ELF-1 (cell line): Measurements from ENCODE around the gene PPP1R26.
"Not testable (repeated sequence)": the region's sequence is repeated elsewhere in the genome, so short reads cannot be mapped to it uniquely, and the experiment has no call there.

ENCODE experiments used
- DNase-seq: peaks from one replicate; pipeline ENCODE4 v3.0.0-alpha.2; 2016; ENCODE audit warnings: low read depth, low spot score

The PPP1R26 gene

GRCh38 chr9:135458478-135458877, 21.1 kb upstream of the PPP1R26 start:
- not testable (repeated sequence) for DNase-seq

GRCh38 chr9:135461936-135462335, 17.6 kb upstream of the PPP1R26 start:
- no peak for DNase-seq

GRCh38 chr9:135463140-135463539, 16.4 kb upstream of the PPP1R26 start:
- no peak for DNase-seq

- DNase-seq, result no peak
Measured at GRCh38 chr9:135464181-135464580, 15.4 kb upstream of the PPP1R26 start.

- peak; percentile 44 for DNase-seq
Measured at GRCh38 chr9:135468854-135469521, 10.6 kb upstream of the PPP1R26 start.

GRCh38 chr9:135471791-135472640, 7.6 kb upstream of the PPP1R26 start:
- peak; percentile 69 for DNase-seq

- DNase-seq, result no peak
Measured at GRCh38 chr9:135473972-135474543, 5.5 kb upstream of the PPP1R26 start.

- peak; percentile 63 for DNase-seq
Measured at GRCh38 chr9:135474915-135475314, 4.7 kb upstream of the PPP1R26 start.

GRCh38 chr9:135476561-135477355, 2.8 kb upstream of the PPP1R26 start:
- no peak for DNase-seq

GRCh38 chr9:135478191-135478590, 1.4 kb upstream of the PPP1R26 start:
- DNase-seq, result no peak

- DNase-seq, result peak; percentile 53
Measured at GRCh38 chr9:135478829-135479468, 633 bp upstream of the PPP1R26 start.

GRCh38 chr9:135480071-135480939, 723 bp downstream of the PPP1R26 start:
- DNase-seq, result peak; percentile 72

GRCh38 chr9:135480940-135481310, 1.3 kb downstream of the PPP1R26 start:
- no peak for DNase-seq

- DNase-seq, result no peak
Measured at GRCh38 chr9:135482015-135482754, 2.6 kb downstream of the PPP1R26 start.

GRCh38 chr9:135484460-135485277, 5.1 kb downstream of the PPP1R26 start:
- no peak for DNase-seq

- no peak for DNase-seq
Measured at GRCh38 chr9:135485385-135485784, 5.8 kb downstream of the PPP1R26 start.

GRCh38 chr9:135485832-135486231, 6.2 kb downstream of the PPP1R26 start:
- no peak for DNase-seq

GRCh38 chr9:135486267-135487065, 6.9 kb downstream of the PPP1R26 start:
- no peak for DNase-seq
